Fibroblast of skin of right biceps (primary cell): ENCODE measurements around the gene DYNC2LI1.

Experiments
- DNase-seq: peaks from one replicate; pipeline ENCODE4 v3.0.0-alpha.2; 2013

The DYNC2LI1 gene

DNA sequence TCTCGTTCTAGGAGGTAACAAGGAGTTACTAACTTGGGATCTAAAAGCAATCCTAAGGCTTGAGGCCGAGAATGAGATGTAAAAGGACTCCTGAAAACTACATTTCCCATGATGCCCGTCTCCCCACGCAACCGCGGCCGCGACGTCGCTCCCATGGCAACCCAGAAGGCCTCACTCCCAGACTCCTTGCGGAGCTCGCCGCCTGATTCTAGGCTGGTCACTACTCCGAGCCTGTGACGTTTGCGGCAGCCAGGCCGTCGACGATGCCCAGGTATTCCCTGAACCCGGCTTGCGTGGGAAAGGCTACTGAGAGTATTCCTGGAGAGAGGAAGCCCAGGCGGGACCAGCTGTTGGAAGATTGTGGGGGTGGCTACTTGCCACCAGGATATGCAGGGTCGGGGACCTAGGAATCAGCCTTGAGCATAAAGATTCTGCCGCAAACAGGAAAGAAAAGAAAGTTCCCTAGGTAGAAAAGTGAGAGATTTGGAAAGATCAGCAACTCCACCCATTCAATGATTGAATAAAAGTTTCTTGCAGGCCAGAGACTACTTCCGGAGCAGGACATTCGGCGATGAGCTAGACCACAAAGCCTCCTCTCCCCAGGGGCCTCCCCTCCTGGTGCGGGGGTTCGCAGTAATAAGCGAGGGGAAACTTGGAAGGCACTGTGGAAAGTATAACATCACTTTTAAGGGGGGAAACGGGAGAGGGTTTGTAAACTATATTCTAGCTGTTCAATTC, at the start of gene DYNC2LI1:
Gene DYNC2LI1, plus strand, starts transcription at position 164 of the 738 bp plus-strand sequence. Its CDS starts 100 bp downstream, at position 264.
- DNase-seq = peak; percentile 88

DNA sequence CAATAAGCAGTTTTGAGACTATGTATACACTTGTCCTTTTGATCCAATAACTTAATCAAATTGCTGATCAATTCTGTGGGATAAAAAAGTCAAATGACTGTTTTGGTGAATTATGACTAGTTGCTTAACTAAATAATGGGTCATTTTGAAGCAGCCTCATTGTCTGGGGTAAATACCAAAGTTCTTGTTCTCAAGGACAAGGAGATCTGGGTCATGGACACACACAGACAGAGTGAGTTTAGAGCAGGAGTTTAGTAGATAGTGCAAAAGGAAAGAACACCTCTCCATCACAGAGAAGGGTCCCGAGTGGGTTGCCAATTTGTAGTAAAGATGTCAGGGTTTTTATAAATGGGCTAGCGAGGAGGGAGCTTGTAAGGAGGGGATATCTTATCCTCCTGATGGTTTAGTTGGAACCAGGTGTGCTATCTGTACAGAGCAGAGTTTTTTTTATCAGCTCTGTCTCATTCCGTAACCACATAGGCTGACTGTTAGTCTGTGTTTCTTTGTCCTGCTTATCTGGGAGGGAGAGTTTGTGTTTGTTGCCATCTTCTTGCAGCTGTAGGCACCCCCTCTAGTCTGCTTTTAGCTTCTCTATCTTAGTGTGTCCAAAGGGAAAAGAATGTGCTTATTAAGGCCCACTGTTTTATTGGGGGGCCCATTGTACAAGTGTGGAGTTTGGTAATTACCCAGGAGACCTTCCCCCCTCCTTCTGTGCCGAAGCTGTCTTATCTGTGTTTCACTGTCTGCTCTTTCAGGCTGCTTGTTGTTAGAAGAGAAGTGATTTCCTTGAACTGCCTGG, 48.9 kb upstream of the DYNC2LI1 start:
- no peak for DNase-seq

DNA sequence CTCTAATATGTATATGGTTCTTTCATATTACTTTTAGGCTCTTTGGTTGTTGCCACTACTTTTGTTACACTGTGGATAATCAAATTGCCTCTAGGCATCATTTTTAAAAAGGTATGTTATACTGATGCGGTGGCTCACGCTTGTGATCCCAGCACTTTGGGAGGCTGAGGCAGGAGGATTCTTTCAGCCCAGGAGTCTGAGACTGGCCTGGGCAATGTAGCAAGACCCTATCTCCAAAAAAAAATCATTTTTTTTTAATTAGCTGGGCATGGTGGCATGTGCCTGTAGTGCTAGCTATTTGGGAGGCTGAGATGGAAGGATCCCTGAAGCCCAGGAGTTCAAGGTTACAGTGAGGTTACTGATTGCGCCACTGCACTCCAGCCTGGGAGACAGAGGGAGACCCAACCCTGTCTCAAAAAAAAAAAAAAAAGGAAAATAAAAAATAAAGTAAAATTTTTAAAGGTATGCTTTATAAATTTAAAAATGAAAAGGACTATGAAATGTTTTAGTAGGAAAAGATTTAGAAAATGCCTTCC, 48.1 kb upstream of the DYNC2LI1 start:
- no peak for DNase-seq

DNA sequence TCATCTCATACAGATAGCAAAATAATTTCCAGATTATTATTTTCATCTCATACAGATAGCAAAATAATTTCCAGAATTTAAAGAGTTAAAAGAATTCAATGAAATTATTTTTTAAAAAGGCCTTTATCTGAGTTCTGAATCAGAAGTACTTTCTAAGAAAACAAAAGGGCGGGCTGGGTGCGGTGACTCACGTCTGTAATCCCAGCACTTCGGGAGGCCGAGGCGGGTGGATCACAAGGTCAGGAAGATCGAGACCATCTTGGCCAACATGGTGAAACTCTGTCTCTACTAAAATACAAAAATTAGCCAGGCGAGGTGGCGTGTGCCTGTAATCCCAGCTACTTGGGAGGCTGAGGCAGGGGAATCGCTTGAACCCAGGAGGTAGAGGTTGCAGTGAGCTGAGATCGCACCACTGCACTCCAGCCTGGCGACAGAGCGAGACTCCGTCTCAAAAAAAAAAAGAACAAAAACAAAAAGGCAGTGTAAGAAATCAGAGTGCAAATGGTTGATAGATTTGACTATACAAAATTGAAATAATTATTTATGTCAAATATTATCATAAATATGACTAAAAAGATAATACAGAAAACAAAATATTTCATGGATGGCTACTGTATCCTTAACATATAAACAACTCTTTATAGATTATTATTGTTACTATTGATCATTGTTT, 46.7 kb upstream of the DYNC2LI1 start:
- DNase-seq = peak; percentile 20

DNA sequence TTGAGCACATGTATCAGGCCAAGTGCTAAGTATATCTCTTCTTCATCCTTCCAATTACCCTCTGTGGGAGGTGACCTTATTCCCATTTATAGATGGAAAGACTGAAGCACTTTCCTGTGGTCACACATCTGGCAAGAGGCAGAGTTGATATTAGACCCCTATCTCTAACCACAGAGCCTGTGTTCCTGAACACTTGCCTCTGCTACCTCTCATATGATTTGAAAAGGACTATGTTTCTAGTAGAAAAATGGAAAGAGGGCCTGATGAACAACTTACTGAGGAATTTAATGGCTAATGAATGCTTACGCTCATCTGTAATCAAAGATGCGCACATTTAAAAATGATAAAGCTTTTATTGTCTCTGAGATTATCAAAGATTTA, 46.2 kb upstream of the DYNC2LI1 start:
- no peak for DNase-seq

DNA sequence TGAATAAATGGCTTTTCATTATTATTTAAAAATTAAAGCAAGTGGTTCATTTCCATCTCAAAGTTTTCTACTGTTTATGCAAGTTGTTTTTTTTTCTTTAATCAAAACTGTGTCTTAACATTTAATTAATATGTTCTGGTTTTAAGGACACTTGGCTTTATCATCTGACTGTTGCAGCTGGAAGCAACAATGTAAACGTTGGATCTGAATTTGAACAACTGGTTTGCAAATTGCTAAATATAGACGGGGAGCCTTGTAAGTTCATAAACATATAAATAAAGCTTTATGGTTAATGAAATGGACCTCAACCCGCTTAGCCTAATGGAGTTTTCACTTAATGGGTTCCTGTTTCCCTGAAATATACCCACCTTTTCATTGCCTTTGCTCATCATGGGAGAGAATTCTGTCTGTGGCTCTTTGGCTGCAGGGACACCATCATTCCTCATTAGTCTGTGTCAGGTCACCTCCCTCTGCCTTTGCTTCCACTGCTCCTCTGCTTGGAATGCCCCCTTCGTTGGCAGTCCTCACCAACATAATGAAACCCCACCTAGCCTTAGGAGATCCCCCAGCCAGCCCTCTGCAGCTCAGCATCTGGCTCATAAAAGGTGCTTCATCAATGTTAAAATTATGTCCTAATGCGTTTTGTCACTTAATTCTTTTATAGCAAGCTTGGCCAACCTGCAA, 44.2 kb upstream of the DYNC2LI1 start:
- no peak for DNase-seq

DNA sequence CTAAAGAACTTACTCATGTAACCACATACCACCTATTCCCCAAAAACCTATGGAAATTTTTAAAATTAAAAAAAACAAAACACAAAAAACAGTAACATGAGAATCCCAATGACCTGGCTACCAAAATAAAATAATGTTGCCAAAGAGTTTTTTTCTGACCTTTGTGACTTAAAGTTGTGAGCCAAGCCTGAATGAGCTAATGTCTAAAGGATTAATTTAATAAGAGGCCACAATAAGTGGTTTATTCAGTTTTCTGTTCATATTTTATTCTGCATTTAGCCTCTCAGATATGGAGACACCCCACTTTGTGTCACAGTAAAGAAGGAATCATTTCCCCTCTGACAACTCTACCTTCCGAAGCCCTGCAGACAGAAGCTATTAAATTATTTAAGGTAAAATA, 42.6 kb upstream of the DYNC2LI1 start:
- DNase-seq = no peak

DNA sequence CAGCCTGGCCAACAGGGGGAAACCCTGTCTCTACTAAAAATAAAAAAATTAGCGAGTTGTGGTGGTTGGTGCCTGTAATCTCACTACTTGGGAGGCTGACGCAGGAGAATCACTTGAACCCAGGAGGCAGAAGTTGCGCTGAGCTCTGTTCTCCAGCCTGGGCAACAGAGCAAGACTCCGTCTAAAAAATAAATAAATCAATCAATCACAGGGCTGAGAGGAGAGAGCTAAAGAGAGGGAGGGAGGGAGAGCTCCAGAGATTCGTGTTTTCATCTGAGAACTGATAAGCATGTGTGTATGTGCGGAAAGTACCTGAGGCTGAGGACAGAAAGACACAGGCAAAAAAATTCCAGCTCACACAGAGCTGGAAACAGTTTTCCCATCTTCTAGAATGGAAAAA, 37.2 kb upstream of the DYNC2LI1 start:
- DNase-seq = no peak

DNA sequence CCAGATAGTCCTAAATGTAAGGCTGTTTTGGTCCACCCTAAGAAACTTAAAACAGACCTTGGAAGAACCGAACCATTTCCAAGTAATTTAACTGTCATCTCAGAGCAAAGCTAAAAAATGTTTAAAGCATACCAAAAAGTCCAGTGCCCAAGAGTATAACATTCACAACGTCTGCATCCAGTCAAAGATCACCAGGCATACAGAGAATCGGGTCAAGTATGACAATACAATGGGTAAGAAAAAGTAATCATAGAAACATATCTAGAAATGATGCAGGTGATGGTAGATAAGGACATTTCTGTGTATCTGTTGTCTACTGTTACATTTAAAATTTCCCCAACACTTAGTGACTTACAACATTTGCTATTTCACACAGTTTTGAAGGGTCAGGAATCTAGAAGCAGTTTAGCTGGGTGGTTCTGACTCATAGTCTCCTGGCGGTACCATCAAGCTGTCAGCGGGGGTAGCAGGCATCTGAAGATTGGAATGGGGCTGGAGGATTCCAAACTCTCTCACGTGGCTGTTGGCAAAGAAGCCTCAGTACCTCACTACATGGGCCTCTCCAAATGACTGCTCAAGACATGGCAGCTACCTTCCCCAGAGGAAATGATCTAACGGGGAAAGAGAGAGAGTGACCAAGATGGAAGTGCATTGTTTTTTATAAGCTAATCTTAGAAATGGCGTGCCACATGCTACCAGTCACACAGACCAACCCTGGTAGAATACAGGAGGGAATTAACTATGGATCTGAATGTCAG, 36.6 kb upstream of the DYNC2LI1 start:
- DNase-seq = peak; percentile 95

DNA sequence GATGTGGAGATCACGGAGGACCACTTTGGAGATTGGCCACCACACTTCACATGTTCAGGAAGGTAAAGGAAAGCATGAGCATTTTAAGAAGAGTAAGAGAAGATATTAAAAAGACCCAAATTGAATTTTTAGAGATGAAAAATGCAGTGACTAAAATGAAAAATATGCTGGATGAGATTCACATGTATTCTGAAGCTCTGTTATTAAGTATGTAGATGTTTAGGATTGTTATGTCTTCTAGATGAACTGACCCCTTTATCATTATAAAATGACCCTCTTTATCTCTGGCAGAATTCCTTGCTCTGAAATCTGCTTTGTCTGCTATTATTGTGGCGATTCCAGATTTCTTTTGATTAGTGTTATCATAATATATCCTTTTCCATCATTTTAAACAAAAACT, 36.0 kb upstream of the DYNC2LI1 start:
- peak; percentile 30 for DNase-seq

DNA sequence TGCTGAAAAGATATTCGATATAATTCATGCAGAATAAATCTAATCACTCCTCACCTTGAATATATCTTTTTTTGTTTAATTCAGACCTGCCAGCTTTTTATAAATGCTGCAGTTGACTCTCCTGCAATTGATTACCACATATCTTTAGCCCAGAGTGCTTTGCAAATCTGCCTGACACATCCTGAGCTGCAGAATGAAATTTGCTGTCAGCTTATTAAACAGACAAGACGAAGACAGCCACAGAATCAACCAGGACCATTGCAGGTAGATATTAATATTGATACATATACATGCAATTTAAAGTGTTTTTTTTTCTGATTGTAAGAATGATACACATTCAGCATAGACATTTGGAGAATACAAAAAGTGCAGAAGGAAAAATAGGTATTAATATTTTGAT, 35.6 kb upstream of the DYNC2LI1 start:
- no peak for DNase-seq

DNA sequence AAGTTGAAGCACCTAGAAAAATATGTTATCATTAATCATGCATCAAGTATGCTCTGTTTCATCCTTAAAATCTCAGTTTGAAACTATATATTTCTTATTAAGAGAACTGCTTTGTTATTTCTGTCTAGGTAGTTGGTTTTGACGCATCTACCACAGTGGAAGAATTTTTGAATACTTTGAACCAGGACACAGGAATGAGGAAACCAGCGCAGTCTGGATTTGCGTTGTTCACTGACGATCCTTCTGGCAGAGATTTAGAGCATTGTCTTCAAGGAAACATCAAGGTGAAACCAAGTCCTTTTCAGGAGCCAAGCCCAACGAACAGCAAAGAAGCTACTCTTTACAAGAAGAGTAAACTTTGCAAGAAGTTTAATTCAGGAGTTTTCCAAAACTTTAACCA, 30.1 kb upstream of the DYNC2LI1 start:
- no peak for DNase-seq

DNA sequence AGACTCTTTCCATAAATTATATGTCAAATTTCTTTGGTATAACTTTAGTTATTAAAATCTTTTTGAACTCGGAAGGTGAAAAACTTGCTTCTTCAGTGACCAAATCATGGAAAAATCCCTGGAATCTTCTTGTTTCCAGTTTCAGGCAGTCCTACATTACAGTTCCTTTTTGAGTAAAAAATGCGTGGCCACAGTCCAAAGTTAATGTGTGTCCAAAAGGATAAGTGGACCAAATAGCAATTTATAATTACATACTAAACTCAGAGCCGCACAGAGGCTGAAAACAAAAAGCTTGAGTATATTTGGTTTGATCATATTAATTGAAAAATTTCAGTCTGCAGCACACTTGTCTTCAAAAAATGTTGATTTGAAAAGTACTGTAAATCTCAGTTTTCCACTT, 28.4 kb upstream of the DYNC2LI1 start:
- DNase-seq = peak; percentile 74

DNA sequence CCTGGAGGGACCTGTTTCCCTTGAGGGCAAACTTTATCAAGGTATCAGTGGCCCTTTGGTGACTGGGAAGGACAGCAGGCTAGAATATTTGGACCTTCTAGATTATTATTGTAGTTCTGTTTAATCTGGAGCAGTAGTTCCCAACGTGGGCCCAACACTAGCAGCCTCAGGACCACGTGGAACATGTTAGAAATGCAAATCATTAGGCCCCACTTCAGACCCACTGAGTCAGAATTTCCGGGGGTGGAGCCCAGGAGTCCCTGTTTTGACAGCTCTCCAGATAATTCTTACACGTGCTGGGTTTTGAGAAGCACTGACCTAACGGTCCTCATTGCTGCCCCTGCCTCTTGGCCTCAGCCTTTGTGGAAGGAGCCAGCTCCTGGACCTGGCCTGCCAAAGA, 25.5 kb upstream of the DYNC2LI1 start:
- no peak for DNase-seq

DNA sequence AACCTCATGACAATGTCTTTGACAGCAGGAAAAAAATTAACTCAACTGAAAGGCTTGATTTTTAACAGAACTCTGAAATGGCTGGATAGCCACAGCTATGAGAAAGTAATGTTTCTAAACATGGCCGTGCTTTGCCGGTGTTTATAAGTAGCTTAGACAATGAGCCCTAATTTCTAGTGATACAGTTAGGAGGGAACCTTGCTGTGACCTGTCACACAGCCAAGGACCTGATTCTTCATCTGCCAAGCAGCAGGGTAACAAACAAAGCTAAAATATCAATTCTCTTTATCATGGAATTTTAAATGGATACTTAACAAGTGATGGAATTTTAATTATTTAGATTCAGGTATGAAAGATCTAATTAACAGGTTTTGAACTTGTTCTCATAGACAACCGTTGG, 24.3 kb upstream of the DYNC2LI1 start:
- no peak for DNase-seq

DNA sequence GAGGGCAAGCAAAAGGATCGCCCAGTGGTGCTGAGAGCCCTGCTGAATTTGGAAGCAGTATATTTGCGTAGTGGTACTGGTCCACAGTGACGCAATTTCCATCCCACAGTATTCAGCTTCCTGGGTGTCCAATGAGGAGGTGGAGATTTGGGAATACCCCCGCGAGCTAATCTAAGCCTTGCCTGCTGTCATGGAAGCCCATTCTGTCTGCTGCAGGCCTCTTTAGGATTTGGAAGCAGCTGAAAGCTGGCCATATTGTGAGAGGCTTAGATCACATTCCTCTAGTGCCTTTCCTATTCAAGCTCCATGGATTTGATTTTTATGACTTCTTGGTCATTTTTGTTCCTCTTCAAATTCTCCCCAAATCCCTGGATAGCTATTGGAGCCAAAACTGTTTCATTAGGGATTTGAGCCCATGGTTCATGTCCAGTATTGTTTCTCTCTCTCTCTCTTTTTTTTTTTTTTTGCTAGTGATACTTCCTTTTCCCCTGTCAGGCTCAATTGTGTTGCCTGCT, 22.3 kb upstream of the DYNC2LI1 start:
- DNase-seq = no peak

DNA sequence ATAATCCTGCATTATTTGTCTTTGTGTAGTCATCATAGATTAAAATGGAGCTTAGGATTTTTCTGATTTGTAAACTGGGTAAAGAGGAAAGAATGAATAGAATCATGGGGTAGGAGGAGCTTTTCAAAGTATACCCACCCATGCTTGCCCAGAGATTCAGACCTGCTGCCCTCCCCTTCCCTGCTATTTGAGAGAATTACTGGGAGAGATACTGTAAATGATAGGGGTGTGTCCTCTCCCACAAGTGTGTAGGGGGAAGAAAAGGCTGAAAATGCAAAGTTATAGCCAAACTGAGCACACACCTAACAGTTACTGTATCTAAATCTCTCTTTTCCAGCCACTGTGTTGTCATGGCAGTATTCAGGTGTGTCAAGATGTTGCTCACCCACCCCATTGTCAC, 21.5 kb upstream of the DYNC2LI1 start:
- DNase-seq = no peak

DNA sequence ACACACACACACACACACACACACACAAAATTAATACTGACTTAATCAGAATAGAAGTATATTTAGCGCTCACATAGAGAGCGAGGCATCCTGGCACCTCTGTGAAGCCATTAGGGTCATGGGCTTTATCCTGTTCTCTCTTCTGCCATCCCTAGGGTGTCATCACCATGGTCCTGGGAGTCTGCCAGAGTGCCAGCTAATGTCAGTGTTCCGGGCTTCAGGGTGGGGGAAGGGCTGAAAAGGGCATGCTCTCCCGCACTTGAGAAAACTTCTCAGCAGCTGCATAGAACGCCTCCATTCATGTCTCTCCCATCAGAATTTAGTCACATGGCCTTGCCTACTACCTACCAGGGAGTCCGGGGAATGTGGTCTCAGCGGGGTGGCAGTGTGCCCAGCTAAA, 19.7 kb upstream of the DYNC2LI1 start:
- no peak for DNase-seq

DNA sequence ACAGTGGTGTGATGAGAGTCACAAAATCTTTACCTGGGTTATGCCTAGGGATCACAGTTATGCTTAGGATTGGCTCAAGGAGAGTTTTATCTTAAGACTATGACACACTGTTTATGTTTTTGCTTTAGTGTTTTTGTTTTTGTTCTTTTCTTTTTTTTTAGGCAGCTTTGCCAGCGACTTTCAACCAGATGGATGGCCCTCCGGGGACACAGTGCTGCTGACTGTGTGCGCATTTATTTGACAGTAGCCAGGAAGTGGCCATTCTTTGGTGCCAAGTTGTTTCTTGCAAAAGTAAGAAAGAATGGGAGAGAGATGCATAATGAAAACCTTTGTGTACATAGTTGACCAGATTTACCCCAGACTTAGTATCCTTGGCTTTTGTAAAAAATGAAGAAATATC, 15.1 kb upstream of the DYNC2LI1 start:
- DNase-seq = peak; percentile 64

DNA sequence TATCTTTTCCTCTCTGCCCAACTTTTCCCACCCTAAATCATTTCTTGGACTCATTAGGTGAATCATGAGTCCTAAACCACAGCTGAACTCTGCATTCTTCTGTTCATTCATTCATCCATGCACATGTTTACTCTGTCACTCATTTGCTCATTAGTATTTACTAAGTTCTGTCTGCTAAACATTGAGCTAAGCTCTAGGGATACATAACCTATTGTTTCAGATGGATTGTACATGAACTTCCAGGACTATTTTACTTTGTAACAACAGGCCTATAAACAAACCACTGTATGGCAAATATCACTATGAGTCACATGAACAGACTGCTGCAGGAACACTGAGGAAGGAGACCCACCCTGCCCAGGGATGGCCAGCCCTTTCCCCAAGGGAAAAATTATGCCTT, 14.6 kb upstream of the DYNC2LI1 start:
- DNase-seq = peak; percentile 79

DNA sequence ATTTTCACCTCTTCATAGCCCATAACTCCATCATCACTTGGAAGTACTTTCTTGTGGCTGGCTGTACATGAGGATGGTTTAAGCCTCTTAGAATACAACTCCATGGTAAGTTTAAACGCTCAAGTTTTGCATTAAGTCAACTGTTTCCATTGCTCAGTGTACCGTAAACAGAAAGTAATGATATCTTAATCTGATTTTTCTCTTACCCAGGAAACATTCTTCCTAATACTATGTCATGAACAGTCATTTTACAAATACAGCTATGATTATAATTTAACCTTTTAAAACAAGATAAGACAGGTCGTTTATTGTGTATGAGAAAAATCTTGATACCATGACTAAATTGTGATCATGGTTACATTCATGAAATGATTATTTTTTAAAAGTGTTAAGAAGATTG, 11.6 kb upstream of the DYNC2LI1 start:
- DNase-seq = no peak

DNA sequence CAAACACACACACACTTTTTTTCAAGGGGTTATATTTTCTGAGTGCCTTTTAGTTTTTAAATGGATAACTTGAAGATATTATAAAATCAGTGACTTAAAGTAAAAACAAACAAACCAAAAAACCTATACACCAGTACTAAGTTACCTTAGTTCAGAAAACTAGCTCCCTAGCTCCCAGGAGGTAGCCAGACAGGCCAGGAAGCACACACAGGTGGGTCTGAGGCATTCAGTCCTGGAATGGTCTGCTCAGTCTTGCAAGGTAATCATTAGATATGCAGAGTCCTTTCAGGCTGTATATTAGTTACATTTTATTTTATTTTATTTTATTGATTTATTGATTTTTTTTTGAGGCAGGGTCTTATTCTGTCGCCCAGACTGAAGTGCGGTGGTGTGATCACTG, 10.7 kb upstream of the DYNC2LI1 start:
- DNase-seq = no peak
